Measurements from ENCODE around the gene MBNL2.

The MBNL2 gene

GRCh38 chr13:97322740-97323342 is 100.7 kb downstream of the MBNL2 start:
- TF ChIP-seq CTCF (conservative IDR thresholded peaks at IDR 0.05) = no peak
- no peak overlapping the region for H3K27ac ChIP-seq

- H3K27ac ChIP-seq = no peak overlapping the region
- no peak for TF ChIP-seq CTCF (conservative IDR thresholded peaks at IDR 0.05)
Observed at GRCh38 chr13:97324115-97324514, 102.0 kb downstream of the MBNL2 start.

DNA sequence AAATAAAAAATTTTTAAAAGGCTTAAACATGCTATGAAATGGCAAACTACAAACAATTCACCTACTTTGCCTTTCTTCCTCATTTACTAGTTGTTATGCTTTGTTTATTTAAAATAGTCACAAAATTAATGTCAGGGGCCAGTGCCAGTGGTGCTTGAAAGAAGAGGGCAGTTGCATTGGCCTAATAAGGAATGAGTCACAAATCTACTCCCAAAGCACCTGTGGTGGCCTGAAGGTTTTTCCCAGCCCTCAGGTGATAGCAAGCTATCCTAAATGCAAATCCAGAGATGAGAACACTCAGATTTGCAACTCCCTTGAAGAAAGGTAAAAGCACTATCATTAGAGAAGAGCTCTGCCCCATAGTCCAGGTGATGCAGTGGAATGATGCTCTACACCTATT is 103.6 kb downstream of the MBNL2 start:
- TF ChIP-seq CTCF (conservative IDR thresholded peaks at IDR 0.05) = no peak
- no peak overlapping the region for H3K27ac ChIP-seq

DNA sequence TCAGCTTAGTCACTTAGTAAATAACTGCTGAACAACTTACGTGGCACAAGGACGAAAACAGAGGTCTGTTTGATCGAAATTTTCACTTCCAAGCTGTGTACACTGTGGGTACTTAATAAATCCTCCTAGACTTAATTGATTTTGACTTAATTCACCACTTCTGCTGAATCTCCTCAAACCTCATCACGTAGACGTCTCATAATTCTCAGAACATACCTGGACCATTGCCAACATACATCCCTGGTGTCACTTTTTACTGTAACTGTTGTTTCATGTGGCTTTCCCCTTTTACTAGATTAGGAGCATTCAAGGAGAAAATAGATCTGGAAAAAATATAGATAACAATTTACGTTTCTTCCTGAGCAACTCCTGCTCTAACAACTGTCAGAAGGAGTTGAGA is 105.0 kb downstream of the MBNL2 start:
- TF ChIP-seq CTCF (conservative IDR thresholded peaks at IDR 0.05) = no peak
- H3K27ac ChIP-seq = no peak overlapping the region

- no peak for TF ChIP-seq CTCF (conservative IDR thresholded peaks at IDR 0.05)
- no peak overlapping the region for H3K27ac ChIP-seq
Observed at GRCh38 chr13:97327506-97328221, 105.5 kb downstream of the MBNL2 start.

DNA sequence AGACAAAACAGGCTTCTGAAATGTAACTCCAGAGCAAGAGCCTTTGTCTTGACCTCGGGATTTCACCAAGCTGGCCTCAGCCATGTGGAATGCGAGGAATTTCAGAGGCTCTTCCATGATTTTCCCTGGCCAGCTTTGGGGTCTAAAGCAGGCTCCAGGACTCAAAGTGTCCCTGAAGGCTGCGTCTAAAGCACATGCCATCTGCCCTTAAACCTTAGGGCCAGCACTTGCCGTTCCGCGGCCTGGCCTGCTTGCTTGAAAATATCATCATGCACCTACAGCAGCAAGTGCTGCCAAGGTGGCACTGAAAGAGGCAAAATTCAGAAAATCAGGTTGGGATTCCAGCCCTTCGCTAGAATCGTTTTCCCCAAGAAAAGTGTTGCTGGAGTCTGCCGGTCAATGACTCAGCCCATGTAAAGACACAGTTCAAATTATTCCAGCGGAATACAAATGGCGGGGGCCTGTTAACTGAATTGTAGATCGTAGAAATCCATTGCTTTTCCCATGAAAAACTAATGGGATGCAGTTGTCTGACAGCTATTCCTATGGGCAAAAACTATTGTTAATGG is 106.2 kb downstream of the MBNL2 start:
- H3K27ac ChIP-seq = no peak overlapping the region
- no peak for TF ChIP-seq CTCF (conservative IDR thresholded peaks at IDR 0.05)

DNA sequence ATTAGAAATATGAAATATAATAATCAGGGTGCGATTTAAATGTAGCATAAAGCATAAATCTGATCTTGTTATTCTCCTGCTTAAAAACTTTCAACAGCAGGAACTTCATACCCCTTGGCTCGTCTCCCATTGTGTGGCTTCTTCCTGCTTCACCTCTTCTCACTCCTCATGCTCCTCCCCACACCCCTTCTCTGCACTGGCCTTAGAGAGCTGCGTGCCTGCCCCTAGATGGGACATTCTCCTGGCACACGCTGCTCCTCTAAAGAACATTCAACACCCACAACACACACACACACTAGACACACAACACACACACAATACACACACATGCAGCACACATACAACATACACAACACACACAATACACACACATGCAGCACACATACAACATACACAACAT is 107.2 kb downstream of the MBNL2 start:
- TF ChIP-seq CTCF (conservative IDR thresholded peaks at IDR 0.05) = no peak

More for the DNA sequence above, 107.2 kb downstream of the MBNL2 start:
- H3K27ac ChIP-seq = no peak overlapping the region
